G401.6 (cell line): ENCODE results near the gene OARD1.
A peak's percentile ranks its signal among the peaks of the same experiment; 100 is the strongest.

ENCODE experiments used
- FAIRE-seq: peaks from 2 replicates; lab custom pipeline; 2012; peaks lifted over from hg19 to GRCh38; lab: Jason Lieb, UNC

The OARD1 gene

GRCh38 chr6:41074692-41075436, 2.7 kb upstream of the OARD1 start:
- no peak for FAIRE-seq

GRCh38 chr6:41073968-41074691, 2.0 kb upstream of the OARD1 start:
- FAIRE-seq, result no peak

GRCh38 chr6:41073203-41073967, 1.2 kb upstream of the OARD1 start:
- peak; percentile 56 for FAIRE-seq

DNA sequence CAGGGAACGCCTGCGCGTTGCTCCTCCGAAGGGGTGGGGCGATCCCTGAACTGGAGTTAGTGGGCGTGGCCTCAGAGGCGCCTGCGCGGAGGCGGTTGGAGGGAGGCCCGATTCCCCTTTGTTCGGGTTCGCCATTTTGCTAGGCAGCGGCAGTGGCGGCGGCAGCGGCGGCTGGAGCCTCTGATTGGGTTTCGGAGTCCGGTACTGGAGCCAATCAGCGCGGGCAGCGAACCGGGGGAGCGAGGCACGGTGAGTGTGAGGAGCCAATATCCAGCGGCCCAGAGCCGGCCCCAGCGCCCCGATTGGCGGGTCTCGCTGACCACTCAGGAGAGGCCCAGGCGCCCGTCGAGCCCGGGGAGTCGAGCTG, 663 bp upstream of the OARD1 start, which contains the start of gene NFYA:
Gene NFYA, plus strand, starts transcription at position 139 of the 367 bp plus-strand sequence. CDS start 6,116 bp downstream, outside the sequence.
- FAIRE-seq, result peak; percentile 99

GRCh38 chr6:41071501-41071922, 644 bp downstream of the OARD1 start:
- peak; percentile 21 for FAIRE-seq

DNA sequence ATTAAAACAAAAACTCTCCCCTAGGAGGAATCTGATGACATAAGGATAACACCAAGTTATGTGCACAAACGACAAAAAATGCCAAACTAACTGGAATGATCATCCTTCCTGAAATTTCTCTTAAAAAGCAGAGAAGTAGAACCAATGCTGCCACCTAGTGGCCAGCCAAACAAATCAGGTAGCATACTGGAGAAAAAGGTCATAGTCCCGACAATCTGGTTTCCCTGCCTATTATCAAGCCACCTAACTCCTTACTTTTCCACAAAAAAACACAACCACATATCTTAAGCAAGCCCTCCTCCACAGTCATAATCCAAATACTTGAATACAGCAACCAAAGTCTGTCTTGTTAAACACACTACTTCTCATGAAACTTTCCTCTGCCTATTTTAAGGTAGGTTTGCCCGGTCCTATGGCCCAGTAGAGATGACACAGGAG, 5.3 kb downstream of the OARD1 start:
- peak; percentile 72 for FAIRE-seq

- FAIRE-seq, result no peak
These were observed 6.6 kb downstream of the OARD1 start for GRCh38 chr6:41065550-41066026.

GRCh38 chr6:41064841-41065240, 7.3 kb downstream of the OARD1 start:
- FAIRE-seq, result no peak

- FAIRE-seq, result no peak
These were observed 8.3 kb downstream of the OARD1 start for GRCh38 chr6:41063884-41064285.

DNA sequence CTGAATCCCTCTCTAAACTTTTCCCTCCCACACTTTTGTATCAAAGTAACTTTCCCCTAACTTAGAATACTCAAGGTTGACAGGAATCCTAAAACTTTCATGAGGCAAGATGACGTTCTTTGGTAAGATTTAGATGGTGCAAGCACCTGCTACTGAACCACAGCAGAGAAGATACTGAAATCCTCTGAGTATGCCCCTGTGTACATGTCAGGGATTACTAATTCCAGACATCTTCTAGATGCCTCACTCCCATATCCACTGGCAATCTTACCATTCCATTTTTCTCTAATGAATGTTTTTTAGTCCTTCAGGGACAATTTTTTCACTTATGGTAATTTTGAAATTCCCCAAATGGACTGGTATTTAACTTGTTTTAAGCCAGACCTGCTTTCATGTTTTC, 10.1 kb downstream of the OARD1 start:
- FAIRE-seq, result no peak

GRCh38 chr6:41061196-41061726, 10.9 kb downstream of the OARD1 start:
- no peak for FAIRE-seq

GRCh38 chr6:41059556-41059955, 12.6 kb downstream of the OARD1 start:
- FAIRE-seq, result no peak

DNA sequence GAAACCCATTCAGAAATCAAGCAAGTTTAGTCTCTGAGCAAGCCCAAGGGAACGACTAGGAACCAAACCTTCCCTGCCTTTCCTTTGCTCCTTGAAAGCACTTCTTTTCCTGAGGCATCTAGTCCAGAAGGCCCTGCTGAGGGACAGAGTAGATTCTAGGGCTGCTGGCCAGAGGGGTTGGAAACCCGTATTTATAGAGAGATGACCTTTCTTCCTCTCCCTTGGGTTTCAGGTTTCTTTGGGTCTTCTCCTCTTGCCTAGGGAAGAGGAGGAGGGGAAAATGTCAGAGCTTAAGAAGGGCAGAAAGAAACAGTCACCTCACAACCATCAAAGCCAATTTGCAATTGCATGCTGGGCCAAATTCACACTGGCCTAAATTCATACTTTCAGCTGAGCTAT, 13.4 kb downstream of the OARD1 start:
- no peak for FAIRE-seq

DNA sequence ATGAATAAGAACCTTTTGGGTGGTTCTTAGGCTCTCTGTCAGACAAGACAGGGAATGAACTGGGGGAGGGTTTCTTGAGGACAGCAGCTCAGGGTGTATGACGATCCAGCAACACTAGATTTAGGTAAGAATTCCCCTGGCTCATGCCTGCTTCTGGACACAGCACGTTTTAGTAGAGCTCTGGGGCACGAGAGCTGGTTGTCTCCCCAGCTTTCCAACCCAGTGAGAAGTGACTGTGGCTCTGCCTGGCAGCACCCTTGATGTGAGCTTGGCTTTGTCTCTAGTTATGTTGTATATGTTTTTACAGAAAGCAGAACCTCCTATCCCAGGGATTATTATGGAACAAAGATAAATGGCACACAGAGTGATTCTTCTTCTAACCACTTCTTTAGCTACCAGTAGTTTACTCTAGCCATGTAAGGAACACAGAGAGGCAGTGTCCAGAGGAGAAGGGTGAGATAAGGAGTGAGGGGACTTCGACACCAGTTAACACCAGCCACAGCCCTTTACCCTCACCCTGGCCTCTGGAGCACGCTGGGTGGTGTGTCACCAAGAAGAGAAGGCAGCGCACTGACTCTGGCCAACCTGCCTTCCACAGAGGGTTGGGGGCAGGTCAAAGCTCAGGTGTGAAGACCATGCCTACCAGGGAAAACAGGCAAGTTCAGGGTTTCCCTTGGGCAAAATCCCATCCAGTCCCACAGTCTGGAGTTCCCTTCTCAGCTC, 15.2 kb downstream of the OARD1 start:
- FAIRE-seq, result no peak

- FAIRE-seq, result no peak
These were observed 17.0 kb downstream of the OARD1 start for GRCh38 chr6:41055149-41055548.

DNA sequence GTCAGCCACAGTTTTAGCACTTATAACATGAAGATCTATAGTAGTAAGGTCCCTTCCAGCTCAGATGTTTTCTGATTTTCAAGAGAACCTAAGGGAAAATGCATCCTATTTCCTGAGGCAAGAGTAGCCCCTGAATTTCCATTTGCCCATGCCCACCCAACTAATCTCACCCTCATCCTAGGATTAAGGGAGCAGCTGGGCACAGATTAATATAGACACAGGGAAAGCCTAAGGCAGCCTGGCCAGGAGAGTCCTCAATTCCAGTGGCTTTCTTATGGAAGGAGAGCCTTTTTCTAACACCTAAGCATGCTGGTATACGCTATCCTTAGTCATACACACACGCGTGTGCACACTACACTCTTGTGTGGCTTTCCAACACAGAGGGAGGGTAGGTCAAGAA, 17.6 kb downstream of the OARD1 start:
- FAIRE-seq, result no peak

DNA sequence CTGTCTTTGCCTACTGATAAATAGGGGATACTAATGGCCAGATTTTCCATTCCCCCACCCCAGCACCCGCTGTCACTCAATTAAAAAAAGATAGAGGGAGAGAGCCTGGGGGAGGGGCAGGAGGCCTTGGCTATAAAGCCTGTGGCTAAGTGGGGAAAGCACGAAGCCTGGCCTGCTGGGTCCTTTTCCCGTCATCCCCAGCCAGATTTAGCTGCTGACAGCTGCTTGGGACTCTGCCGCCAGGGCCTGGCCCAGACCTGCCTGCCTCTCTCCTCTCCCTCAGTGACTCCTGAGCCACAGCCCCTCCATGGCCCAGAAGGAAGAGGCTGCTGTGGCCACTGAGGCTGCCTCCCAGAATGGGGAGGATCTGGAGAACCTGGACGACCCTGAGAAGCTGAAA, 19.1 kb downstream of the OARD1 start, which contains the start of gene APOBEC2:
Gene APOBEC2, plus strand, starts transcription at position 162 of the 400 bp plus-strand sequence. Its CDS starts 146 bp downstream, at position 308.
- FAIRE-seq, result no peak

DNA sequence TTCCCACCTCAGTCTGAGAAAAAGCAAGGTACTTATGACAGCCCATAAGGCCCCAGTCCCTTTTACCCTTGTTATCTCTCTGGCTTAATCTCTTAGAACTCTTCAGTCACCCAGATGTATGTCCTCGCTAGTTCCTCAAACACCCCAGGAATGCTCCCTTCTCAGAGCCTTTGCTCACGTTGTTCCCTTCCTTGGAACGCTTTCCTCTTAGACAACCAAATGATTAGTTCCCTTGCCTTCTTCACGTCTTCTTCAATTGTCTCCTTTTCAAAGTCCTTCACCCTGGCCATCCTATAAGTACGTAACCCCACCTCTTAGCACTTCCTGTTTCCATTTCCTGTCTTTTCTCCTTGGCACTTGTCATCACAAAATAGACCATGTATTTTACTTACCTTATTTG, 20.3 kb downstream of the OARD1 start:
- FAIRE-seq, result no peak

GRCh38 chr6:41050536-41050935, 21.6 kb downstream of the OARD1 start:
- FAIRE-seq, result no peak

GRCh38 chr6:41049955-41050354, 22.2 kb downstream of the OARD1 start:
- FAIRE-seq, result no peak

DNA sequence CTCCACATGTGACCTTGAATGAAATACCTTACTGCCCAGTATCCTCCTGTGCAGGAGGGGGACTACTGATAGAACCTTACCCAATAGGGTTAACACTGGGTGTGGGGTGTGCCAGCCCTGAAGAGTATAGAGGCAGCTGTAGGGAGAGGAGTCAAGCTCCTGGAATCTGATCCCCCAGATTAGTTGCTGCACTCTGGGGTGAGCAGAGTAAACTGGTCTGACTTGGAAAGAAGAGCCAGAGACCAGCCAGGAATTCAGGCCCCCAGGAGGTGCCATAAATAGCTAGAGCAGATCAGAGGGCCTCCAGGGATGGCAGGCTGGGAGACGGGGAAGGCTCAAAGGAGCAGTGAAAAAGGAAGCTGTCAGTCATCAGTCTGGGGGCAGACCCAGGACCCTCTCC, 22.6 kb downstream of the OARD1 start:
- FAIRE-seq, result no peak
